ENCODE results near the gene TRUB1.
A peak's percentile ranks its signal among the peaks of the same experiment; 100 is the strongest.

TRUB1 gene

DNA sequence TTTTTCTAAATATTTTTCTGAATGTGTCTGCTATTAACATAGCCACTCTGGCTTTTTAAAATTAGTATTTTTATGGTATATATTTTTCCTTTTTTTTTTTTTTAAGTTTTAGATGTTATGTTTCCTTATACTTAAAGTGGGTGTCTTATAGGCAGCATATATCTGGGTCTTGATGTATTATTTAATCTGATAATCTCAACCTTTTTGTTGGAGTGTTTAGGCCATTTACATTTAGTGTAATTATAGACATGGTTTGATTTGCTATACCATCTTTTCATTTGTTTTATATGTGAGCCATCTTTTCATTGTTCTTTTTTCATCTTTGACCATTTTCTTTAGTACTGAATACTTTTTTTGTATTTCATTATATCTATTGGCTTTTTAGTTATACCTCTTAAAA, 45.0 kb downstream of the TRUB1 start:
- no peak for DNase-seq (ENCODE audit: low read depth)

DNA sequence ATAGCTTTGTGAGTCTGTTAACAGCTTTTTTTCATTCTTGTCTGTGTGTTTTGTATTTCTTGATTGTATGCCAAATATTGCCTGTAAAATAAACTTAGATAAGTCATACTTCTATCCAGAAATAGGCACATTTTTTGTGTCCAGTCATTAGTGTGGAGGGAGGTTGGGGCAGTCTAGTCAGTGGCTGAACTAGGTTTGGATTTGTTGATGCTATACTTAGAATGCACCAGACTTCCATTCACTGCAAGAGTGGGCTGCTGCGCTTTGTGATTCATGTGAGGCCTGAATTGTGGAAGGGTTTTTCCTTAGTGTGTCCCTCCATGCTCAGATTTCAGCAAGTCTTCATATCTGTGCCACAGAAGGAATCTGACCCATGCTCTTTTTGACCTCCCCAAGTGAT, 50.0 kb downstream of the TRUB1 start:
- peak; percentile 89 for DNase-seq (ENCODE audit: low read depth)

DNA sequence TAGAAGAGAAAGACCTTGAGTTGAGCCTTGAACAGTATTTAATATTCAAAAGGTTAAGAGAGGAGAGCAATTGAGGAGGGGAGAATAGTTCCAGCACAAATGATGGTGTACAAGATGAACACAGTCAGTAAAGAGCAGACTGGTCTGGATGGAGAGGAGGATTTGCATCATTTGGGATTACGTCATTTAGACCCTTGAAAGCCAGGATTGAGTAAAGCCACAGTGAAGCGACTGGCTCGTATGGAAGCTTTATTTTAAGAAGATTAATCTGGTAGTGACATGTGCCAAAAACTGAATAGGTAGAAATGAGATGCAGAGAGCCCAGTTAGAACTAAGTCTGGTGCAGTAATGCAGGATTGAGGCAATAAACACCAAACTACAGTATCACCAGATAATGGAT, 52.6 kb downstream of the TRUB1 start:
- DNase-seq (ENCODE audit: low read depth), result no peak

DNA sequence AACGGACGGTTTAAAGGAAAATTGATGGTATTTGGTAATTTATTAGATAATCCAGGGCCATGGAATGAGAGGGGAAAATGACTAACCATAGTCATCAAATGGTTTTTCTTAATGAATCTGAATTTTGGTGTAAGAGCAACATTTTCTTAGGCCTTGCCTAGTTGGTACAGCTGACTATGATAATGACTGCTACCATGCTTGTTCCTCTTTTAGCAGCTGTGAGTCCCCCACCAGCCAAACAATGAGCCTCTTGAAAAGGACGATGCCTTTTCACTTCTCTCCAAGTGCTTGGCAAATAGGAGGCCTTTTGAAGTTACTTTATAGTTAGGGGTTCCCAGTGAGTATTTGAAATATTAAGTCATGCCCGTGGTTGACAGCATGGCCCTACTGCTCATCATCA, 53.0 kb downstream of the TRUB1 start:
- DNase-seq (ENCODE audit: low read depth), result no peak

DNA sequence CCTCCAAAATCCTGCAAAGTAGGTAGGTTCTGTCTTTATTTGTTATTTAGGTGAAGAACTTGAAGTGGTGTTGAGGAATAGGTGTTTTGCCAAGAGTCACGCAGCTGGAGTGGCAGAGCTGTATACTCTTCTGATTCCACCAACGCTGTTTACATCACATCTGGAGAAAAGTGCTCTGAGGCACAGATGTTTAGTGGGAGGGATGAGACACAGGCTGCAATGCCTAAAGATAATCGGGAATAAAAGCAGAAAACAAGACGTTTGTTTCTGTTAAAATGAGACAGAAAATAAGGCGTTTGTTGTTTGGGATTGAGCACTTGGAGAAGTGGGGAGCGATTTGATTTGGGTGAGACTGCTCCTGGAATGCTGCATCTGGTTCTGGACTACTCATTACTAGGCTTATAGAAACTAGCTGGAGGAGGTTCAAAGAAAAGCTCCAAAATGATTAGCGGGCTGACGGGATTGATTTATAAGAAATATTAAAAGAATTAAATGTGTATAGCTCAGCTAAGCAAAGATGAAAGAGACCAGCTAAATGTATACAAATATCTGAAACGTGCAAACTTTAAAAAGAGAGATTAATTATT, 54.3 kb downstream of the TRUB1 start:
- DNase-seq (ENCODE audit: low read depth), result no peak

DNA sequence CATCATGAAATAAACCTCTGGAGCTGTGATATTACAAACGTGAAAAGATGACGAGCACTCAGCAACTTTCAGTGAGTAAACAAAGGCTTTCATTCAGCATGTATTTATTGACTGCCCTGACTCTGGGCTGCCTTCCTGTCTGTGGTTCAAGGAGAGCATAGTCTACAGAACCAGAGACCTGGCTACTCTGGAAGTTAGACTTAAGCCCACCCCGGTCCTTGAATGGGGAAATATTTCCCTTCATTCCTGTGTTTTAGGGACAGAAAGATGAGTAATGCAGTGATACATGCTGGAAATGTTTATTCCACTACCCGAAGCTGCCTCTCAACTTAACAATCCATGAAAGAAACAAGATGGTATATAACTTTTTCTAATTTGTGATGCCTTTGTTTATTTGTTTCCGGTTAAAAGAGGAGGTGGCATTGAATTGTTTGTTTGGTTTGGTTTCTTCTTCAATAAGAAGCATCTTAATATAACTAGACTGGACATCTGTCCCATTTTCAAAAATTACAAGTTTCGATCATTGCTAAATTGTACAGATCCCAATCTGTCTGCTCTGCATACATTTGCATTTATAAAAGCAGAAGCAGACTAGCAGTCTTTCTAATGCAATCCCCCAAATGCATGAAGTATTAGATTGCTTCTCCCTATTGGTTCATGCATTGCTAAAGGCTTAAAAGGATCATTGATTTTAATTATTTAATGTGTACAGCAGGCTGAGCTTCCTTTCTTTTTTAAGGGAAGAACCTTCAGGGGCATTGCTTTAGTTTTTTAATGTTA, 57.7 kb downstream of the TRUB1 start:
- DNase-seq (ENCODE audit: low read depth), result peak; percentile 69

DNA sequence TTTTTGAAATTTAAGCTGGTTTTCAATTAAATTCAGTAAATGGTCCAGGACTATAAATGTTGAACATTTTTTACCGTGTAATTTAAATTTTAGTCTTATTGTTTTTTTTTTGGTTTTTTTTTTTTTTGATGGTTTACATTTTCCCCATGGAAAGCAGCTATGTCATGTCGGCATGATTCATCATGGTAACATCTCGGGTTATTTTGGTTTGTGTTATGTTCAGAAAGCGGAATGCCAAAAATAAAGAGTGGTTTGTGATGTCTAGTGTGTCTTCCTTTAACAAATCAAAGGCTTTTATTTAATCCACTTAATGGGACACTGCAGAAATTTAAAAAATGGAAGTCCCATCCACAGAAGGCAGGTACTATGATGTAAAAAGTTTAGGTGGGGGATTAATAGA, 58.5 kb downstream of the TRUB1 start:
- peak; percentile 79 for DNase-seq (ENCODE audit: low read depth)

DNA sequence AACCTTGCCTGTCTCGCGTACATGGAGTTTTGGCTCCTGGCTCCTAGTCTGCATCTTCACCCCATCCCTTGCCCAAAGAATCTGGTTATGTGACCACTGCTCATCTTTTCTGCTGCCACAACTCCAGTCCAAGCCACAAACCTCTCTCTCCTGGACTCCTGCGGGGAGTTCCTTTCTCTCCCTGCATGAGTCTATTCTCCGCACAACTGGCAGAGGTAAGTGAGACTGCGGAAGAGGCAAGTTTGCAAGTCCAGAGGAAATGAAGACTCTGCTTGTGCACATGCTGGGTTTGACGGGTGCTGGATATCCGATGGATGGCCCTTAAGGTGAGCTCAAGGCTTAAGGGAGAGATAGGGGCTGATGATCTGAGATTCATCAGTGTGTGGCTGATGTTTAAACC, 61.0 kb downstream of the TRUB1 start:
- no peak for DNase-seq (ENCODE audit: low read depth)

DNA sequence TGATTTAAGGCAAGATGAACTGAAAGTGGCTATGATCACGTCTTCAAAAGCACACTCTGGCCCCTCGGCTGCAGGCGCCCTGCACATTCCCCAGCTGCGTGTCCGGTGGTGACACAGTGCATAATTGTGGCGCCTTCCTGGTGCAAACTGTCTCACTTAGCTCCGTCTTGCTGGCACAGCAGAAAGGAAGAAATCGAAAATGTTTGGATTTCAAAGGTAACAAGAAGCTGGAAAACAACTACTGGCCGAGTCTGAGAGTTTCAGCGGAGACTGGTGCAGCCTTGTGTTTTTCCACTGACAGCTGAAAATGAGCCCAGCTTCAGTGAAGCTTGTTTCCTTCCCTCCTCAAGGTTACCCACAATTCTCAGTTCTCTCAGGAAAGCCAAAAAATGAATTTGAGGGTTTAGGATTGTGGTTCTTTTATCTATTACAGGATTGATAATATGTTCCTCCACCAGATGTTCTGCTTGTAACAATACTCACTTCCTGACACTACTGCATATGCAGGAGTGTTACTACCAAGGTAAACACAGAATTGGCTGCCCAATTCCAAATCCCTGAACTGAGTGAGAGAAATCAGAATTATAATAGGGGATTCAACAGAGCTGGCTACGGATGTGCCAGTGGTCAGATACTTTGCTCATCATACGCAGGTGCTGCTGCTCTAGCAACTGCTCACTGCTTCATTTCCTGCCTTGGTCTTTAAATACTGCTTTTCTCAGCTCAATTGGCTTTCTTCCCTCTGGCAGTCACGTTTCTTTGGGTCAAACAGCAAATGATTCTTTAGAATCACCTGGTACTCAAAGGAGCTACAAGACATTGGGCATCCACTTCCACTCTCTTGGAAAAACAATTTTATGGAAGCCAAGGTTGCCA, 63.7 kb downstream of the TRUB1 start:
- peak; percentile 16 for DNase-seq (ENCODE audit: low read depth)

DNA sequence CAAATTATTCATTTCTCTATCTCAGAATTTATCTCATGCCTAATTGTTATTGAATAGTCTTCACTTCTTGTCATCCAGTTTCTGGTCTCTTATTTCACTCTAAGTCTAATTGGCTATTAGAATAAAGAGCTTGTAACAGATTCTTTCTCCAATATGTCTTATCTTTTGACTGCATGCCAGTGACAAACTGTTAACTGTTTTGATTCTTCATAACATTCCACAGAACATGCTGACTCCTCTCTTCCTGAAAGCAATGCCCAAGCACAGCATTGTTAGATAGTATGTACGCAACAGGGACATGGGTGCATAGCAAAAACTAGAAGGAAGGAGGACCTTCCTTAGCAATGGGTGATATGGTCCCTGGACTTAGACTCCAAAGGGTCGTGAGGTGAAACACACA, 65.4 kb downstream of the TRUB1 start:
- DNase-seq (ENCODE audit: low read depth), result peak; percentile 17

DNA sequence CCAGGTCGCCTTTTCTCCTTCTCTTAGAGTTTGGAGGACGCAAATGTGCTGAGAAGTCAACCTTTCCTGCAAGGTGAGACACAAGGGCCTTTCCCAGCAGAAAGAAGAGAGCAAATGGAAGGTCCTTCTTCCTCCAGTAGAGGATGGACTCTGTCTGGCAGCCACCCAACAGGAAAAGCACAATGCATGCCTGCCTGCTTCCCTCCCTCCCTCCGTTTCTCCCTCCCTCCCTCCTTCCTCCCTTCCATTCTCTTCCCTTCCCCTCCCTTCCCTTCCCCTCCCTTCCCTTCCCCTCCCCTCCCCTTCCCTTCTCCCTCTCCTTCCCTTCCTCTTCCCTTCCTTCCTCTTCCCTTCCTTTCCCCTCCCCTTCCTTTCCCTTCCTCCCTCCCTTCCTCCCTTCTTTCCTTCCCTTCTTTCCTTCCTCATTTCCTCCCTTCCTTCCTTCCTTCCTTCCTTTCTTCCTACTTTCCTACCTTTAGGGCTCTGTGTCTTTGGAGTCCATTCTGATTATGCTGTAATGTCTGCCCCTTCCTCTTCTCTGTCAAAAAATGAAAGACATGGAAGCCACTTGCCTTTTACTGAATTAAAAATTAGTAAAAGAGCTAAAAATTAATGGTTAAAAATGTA, 66.4 kb downstream of the TRUB1 start:
- DNase-seq (ENCODE audit: low read depth), result no peak

DNA sequence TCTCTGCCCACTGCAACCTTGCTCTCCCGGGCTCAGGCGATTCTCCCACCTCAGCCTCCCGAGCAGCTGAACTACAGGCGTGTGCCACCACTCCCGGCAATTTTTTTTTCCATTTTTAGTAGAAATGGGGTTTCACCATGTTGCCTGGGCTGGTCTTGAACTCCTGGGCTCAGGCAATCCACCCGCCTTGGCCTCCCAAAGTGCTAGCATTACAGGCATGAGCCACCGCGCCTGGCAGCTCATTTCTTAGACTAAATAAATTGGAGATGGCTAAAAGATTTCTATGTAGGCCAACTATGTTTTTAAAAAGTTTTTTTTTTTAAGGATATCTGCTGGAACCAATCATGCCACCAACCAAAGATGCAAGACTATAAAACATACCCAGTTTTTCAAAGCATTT, 67.8 kb downstream of the TRUB1 start:
- DNase-seq (ENCODE audit: low read depth), result no peak

DNA sequence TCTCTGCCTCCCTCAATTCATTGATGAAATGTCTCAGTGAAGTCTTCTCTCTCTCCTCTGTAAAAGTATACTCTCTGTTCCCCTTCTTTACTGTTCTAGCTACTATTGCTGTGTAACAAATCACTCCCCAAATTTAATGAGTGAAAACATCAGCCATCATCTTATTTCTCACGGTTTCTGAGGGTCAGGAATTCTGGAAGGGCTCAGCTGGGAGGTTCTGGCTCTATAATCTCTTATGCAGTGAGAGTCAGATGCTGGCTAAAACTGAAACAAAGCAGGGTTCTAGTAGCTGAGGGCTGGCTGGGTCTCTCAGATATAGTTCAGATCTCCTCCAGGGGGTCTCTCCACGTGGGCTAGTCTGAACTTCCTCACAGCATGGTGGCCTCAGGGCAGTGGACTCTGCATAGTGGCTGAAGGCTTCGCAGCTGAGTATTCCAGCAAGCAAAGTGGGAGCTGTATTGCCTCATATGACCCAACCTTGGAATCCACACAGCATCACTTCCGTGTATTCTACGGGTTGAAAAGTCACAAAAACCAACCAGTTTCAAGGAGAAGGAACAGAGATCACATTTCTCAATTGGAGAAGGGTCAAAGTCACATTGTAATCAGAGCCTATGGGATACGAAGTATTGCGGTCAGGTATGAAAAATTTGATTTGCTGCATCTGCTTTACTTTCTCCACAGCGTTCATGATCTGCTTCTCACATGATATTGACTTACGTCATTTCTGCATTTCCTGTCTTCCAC, 80.4 kb downstream of the TRUB1 start:
- no peak for DNase-seq (ENCODE audit: low read depth)

DNA sequence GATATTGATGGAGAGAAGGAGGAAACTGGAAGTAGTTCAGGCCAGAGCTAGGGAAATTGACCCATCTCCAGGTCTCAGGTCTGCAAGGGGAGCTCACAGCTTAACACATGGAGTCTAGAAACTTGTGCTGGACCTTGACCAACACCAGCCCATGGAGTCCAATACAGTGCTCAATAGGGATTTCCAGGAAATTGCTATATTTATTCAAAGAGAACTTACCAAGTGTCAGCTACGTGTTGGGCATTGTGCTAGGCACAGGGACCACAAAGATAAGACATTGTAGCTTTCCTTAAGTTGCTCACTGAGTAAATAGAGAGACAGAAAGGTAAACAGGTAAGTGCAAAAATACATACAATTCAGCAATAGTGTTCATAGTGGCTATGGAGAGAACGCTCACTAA, 82.5 kb downstream of the TRUB1 start:
- DNase-seq (ENCODE audit: low read depth), result no peak

DNA sequence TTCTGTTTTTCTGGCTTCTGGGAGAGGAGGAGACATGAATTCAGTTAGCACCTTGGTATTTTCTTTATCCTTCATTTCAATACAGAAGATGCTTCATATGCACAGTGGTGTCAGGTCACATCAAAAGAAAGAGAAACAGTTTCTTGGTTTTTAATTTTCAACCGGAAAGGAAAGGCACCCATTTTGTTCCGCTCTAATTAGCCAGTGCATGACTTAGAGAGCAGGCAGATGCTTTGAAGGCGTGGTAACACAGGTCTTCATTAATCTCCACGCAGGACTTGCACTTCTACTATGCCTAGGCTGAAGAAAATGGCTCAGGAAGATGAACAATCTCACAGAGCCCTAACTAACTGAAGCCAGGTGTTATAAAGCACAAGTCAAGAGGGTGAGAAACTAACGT, 84.7 kb downstream of the TRUB1 start:
- no peak for DNase-seq (ENCODE audit: low read depth)

DNA sequence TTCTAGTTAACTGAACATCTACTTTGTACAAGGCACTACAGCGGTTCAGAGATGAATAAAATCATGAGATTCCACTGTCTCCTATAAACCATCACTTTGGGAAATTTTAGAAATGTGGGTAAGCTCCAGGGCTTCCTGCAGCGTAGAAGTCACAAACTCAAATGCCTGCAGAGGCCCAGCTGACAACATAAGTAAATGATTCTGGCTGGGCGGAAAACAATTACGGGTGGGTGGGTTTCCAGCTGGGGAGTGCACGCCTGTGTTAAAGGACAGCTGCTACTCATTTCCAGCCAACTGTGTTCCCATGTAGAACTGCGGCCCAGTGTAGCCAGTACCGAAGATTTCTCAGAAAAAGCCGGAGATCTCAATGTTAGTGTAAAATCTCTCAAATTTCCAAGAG, 85.7 kb downstream of the TRUB1 start:
- no peak for DNase-seq (ENCODE audit: low read depth)

DNA sequence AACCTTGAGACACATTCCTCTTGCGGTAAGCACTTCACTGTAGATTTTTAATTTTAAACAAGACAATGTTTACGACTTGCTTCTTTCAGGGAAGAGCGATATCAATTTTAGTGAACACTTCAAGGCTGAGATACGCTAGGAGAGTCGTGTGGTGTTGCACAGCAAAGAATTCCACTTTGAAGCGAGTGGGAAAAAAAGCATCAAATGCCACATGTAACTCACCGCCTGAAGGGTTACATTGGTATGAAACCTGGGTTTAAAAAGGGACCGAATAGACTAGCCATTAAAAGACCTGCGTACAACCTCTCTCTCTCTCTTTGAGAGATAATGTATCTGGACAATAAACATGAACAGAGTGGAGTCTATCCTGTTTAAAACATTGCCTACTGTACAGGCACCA, 86.4 kb downstream of the TRUB1 start:
- no peak for DNase-seq (ENCODE audit: low read depth)

DNA sequence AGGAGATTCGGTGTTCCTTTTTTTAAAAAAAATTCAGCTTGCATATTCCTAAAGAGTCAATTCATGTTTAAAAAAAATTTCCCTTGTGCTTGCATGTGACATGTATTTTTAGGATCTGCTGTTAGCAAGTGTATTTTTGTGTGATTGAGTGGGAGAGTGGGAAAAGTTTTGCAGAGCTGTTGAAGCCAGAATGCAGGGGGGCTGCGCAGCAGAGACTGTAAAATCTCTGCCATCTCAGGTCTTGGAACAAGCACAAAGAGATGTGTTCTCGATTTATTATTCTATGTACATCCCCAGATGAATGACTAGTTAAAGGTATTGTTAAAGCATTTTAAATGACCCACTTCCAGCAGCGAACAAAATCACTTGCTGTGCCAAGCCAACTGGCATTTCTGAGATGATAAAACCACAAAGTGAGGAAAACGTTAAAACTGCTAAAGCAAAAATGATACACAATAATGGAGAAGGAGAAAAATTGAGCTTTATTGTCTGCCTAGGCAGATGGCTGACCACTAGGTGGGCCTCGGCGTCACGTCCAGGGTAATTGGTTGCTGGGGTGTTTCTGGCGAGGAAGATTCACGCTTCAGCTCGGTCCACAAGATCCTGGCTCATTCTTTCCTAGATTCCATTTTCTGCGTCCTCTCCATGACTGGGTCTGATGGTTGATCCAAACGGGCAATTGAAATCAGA, 88.2 kb downstream of the TRUB1 start:
- DNase-seq (ENCODE audit: low read depth), result no peak

DNA sequence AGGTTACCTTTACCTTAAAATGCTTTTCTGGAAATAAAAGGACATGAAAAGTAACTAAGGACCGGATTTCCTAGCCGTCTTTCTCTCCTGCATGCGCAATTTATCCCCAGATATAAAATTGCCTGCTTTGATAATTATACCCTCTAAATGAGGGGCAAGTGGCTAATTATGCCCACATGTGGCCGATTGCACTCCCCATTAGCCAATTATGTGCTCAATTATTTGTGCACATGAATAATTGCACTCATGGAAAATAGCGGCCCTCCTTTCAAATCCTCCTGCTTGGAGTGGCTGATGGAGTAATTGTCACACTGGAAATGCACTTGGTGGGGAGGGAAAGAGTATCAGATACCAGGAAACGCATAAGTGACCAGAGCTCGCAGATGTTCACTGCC, 88.7 kb downstream of the TRUB1 start:
- no peak for DNase-seq (ENCODE audit: low read depth)

Data from iris pigment epithelial cell (primary cell).